ENCODE measurements around the gene AZU1. TPM values are rescaled to one million over a fixed set of nuclear protein-coding genes. Genes with fewer than 3 reads are reported as not detected.
A peak's percentile ranks its signal among the peaks of the same experiment; 100 is the strongest.

Gene AZU1
- total RNA-seq, 1 donor from 2014 or later, result not detected

GRCh38 chr19:854549-854948, 26.9 kb downstream of the AZU1 start:
- DNase-seq (ENCODE audit: low spot score), result no peak

- no peak for DNase-seq (ENCODE audit: low spot score)
These were observed 27.5 kb downstream of the AZU1 start for GRCh38 chr19:855142-855541.

- no peak for DNase-seq (ENCODE audit: low spot score)
These were observed 28.0 kb downstream of the AZU1 start for GRCh38 chr19:855566-856120.

- no peak for DNase-seq (ENCODE audit: low spot score)
These were observed 30.6 kb downstream of the AZU1 start for GRCh38 chr19:858284-858683.

GRCh38 chr19:858868-859843, 31.5 kb downstream of the AZU1 start, which contains the start of gene CFD:
Gene CFD (plus strand): TSS chr19:859664. CDS start chr19:859690, 26 bp downstream.
- no peak for DNase-seq (ENCODE audit: low spot score)

- no peak for DNase-seq (ENCODE audit: low spot score)
These were observed 33.6 kb downstream of the AZU1 start for GRCh38 chr19:861141-861755.

GRCh38 chr19:861756-862580, 34.3 kb downstream of the AZU1 start:
- no peak for DNase-seq (ENCODE audit: low spot score)

- DNase-seq (ENCODE audit: low spot score), result peak; percentile 56
These were observed 35.1 kb downstream of the AZU1 start for GRCh38 chr19:862581-863314.

GRCh38 chr19:863315-863620, 35.6 kb downstream of the AZU1 start:
- no peak for DNase-seq (ENCODE audit: low spot score)

GRCh38 chr19:866769-867300, 39.2 kb downstream of the AZU1 start:
- DNase-seq (ENCODE audit: low spot score), result no peak

GRCh38 chr19:867301-867793, 39.7 kb downstream of the AZU1 start:
- no peak for DNase-seq (ENCODE audit: low spot score)

- no peak for DNase-seq (ENCODE audit: low spot score)
These were observed 40.3 kb downstream of the AZU1 start for GRCh38 chr19:867855-868457.

GRCh38 chr19:868458-869244, 41.0 kb downstream of the AZU1 start:
- DNase-seq (ENCODE audit: low spot score), result no peak

GRCh38 chr19:869245-870177, 41.9 kb downstream of the AZU1 start:
- DNase-seq (ENCODE audit: low spot score), result peak; percentile 72

- no peak for DNase-seq (ENCODE audit: low spot score)
These were observed 42.7 kb downstream of the AZU1 start for GRCh38 chr19:870314-870713.

- DNase-seq (ENCODE audit: low spot score), result no peak
These were observed 43.3 kb downstream of the AZU1 start for GRCh38 chr19:870963-871401.

- DNase-seq (ENCODE audit: low spot score), result no peak
These were observed 44.0 kb downstream of the AZU1 start for GRCh38 chr19:871446-872265.

All from mucosa of gallbladder (tissue), 1 donor.